IMR-90 (cell line): ENCODE data around the gene FBXO15. TPM values are rescaled to one million over a fixed set of nuclear protein-coding genes. Genes with fewer than 3 reads are reported as not detected.

Experiments
- ATAC-seq: fragments of 200-7000 bp; cut with Tn5 transposase; 2 replicates; pipeline ENCODE4 v1.9.1; 2020; ENCODE audit warnings: low read depth, mild to moderate bottlenecking, moderate library complexity
- BruUV-seq: library from RNA; stranded (reverse); fragments of 400-500 nt; replicated peaks from 2 replicates; lab custom pipeline; 2021; lab: Mats Ljungman, UMichigan
- CTCF ChIA-PET: fragments of 300-600 bp; formaldehyde crosslinking; extraction: SDS; loops from one replicate; lab custom pipeline; 2021; ENCODE audit warnings: antibody characterized with exemption; lab: Yijun Ruan, JAX
- POLR2A ChIA-PET: fragments of 300-600 bp; sonication (Branson Sonifier 250); formaldehyde crosslinking; loops from one replicate; lab custom pipeline; 2022; ENCODE audit warnings: antibody characterized with exemption; ENCODE audit not compliant: unreplicated experiment; lab: Charles Lee
- DNase-seq: peaks from one replicate; pipeline ENCODE4 v3.0.0; 2013
- H2AFZ ChIP-seq: replicated peaks from 2 replicates; pipeline ENCODE3; 2013; ENCODE audit warnings: low read length, mild to moderate bottlenecking; ENCODE audit not compliant: poor library complexity
- H2AK5ac ChIP-seq: 2 replicates; pipeline ENCODE4 v1.6.1; 2013; ENCODE audit warnings: low read depth, low read length, inconsistent platforms
- H2AK9ac ChIP-seq: replicated peaks from 2 replicates; pipeline ENCODE3; 2013; ENCODE audit warnings: mild to moderate bottlenecking, low read depth, low read length, moderate library complexity; ENCODE audit not compliant: poor library complexity
- H2BK120ac ChIP-seq: 2 replicates; pipeline ENCODE4 v1.6.1; 2013; ENCODE audit warnings: low read depth, low read length, inconsistent platforms
- H2BK15ac ChIP-seq: 3 replicates; pipeline ENCODE4 v1.6.1; 2013; ENCODE audit warnings: low read depth, low read length, inconsistent platforms
- H2BK20ac ChIP-seq: 2 replicates; pipeline ENCODE4 v1.6.1; 2013; ENCODE audit warnings: low read depth, mild to moderate bottlenecking, inconsistent platforms, low read length, moderate library complexity
- H2BK5ac ChIP-seq: 2 replicates; pipeline ENCODE4 v1.6.1; 2013; ENCODE audit warnings: mild to moderate bottlenecking, low read depth, low read length, inconsistent platforms; ENCODE audit not compliant: poor library complexity, severe bottlenecking
- H3K14ac ChIP-seq: replicated peaks from 2 replicates; pipeline ENCODE4 v1.6.1; 2013; ENCODE audit warnings: low read depth, low read length, inconsistent platforms
- H3K18ac ChIP-seq: 2 replicates; pipeline ENCODE4 v1.6.1; 2013; ENCODE audit warnings: low read depth, low read length, control low read depth
- H3K23ac ChIP-seq: 2 replicates; pipeline ENCODE4 v1.6.1; 2013; ENCODE audit warnings: low read depth, low read length, inconsistent platforms
- H3K27ac ChIP-seq: 2 replicates; pipeline ENCODE4 v1.5.1; 2013; ENCODE audit warnings: mild to moderate bottlenecking, control low read depth, low read length; ENCODE audit not compliant: insufficient read depth
- H3K27me3 ChIP-seq: 2 replicates; pipeline ENCODE4 v1.6.1; 2013; ENCODE audit warnings: low read length; ENCODE audit not compliant: control insufficient read depth, insufficient read depth
- H3K36me3 ChIP-seq: 2 replicates; pipeline ENCODE4 v1.6.1; 2013; ENCODE audit warnings: low read length, mixed read lengths; ENCODE audit not compliant: control insufficient read depth, insufficient read depth
- H3K4ac ChIP-seq: 2 replicates; pipeline ENCODE4 v1.6.1; 2013; ENCODE audit warnings: low read depth, low read length, inconsistent platforms
- H3K4me1 ChIP-seq: 2 replicates; pipeline ENCODE4 v1.6.1; 2013; ENCODE audit warnings: low read length, mixed read lengths; ENCODE audit not compliant: control insufficient read depth, insufficient read depth
- H3K4me2 ChIP-seq: 2 replicates; pipeline ENCODE4 v1.6.1; 2013; ENCODE audit warnings: low read depth, mild to moderate bottlenecking, control low read depth, low read length, moderate library complexity
- H3K4me3 ChIP-seq: 2 replicates; pipeline ENCODE4 v1.5.1; 2013; ENCODE audit warnings: low read depth, mild to moderate bottlenecking, control low read depth, low read length, moderate library complexity; ENCODE audit not compliant: insufficient read depth
- H3K56ac ChIP-seq: 2 replicates; pipeline ENCODE4 v1.6.1; 2013; ENCODE audit warnings: low read length, inconsistent platforms; ENCODE audit not compliant: insufficient read depth; ENCODE audit errors: extremely low read depth
- H3K79me1 ChIP-seq, 2 experiments: 2 replicates each; pipeline ENCODE4 v1.6.1; 2013; ENCODE audit warnings: low read length in 2 of 2, inconsistent platforms in 1 of 2, low read depth in 1 of 2
- H3K9ac ChIP-seq: 2 replicates; pipeline ENCODE4 v1.6.1; 2013; ENCODE audit warnings: low read depth, low read length, control low read depth
- H3K9me1 ChIP-seq: 2 replicates; pipeline ENCODE4 v1.6.1; 2013; ENCODE audit warnings: low read length, inconsistent platforms; ENCODE audit not compliant: insufficient read depth
- H3K9me3 ChIP-seq: 2 replicates; pipeline ENCODE4 v1.6.1; 2013; ENCODE audit warnings: low read length; ENCODE audit not compliant: control insufficient read depth, insufficient read depth
- H4K20me1 ChIP-seq: 2 replicates; pipeline ENCODE4 v1.6.1; 2013; ENCODE audit warnings: low read length, inconsistent platforms; ENCODE audit not compliant: insufficient read depth
- H4K5ac ChIP-seq: 2 replicates; pipeline ENCODE4 v1.6.1; 2013; ENCODE audit warnings: mild to moderate bottlenecking, low read depth, low read length, control low read depth
- H4K8ac ChIP-seq, 2 experiments: 2 replicates each; pipeline ENCODE4 v1.6.1; 2013; ENCODE audit warnings: low read depth in 2 of 2, low read length in 2 of 2, control low read depth in 1 of 2, inconsistent platforms in 1 of 2
- H4K91ac ChIP-seq: 2 replicates; pipeline ENCODE4 v1.6.1; 2013; ENCODE audit warnings: low read depth, low read length, inconsistent platforms; ENCODE audit not compliant: insufficient read depth
- CEBPB ChIP-seq: IDR thresholded peaks from 2 replicates; pipeline ENCODE4 v1.6.1; 2012; ENCODE audit warnings: low read depth, low read length, improper control_type of control experiment
- CHD1 ChIP-seq: IDR thresholded peaks from 2 replicates; pipeline ENCODE4 v1.6.1; 2012; ENCODE audit warnings: low read depth, low read length, improper control_type of control experiment
- FOS ChIP-seq: fragments of 150-350 bp; IDR thresholded peaks from 2 replicates; pipeline ENCODE4 v1.6.1; 2016; ENCODE audit warnings: low read depth, low read length
- MAZ ChIP-seq: IDR thresholded peaks from 2 replicates; pipeline ENCODE4 v1.6.1; 2012; ENCODE audit warnings: low read depth, mild to moderate bottlenecking, low read length, improper control_type of control experiment, moderate library complexity, borderline replicate concordance
- MXI1 ChIP-seq: IDR thresholded peaks from 2 replicates; pipeline ENCODE4 v1.6.1; 2012; ENCODE audit warnings: low read depth, mild to moderate bottlenecking, low read length, moderate library complexity, borderline replicate concordance
- NFE2L2 ChIP-seq: fragments of 150-350 bp; IDR thresholded peaks from 2 replicates; pipeline ENCODE4 v1.6.1; 2016; ENCODE audit warnings: low read depth, mild to moderate bottlenecking, low read length
- POLR2A ChIP-seq: IDR thresholded peaks from 2 replicates; pipeline ENCODE4 v1.6.1; 2012; ENCODE audit warnings: mild to moderate bottlenecking, low read depth, low read length
- RCOR1 ChIP-seq: IDR thresholded peaks from 2 replicates; pipeline ENCODE4 v1.6.1; 2012; ENCODE audit warnings: mild to moderate bottlenecking, low read length, improper control_type of control experiment; ENCODE audit not compliant: insufficient replicate concordance
- RFX5 ChIP-seq: IDR thresholded peaks from 2 replicates; pipeline ENCODE4 v1.8.0; 2012; ENCODE audit warnings: low read depth, mild to moderate bottlenecking, low read length, moderate library complexity
- SMC3 ChIP-seq: fragments of 150-350 bp; IDR thresholded peaks from 2 replicates; pipeline ENCODE4 v1.6.1; 2016; ENCODE audit warnings: low read depth, mild to moderate bottlenecking, antibody characterized with exemption, low read length, moderate library complexity
- WGBS, 2 experiments: methylation state at CpG; one replicate each; pipeline versions ENCODE4 v1.1.5 to v1.1.7; 2013; ENCODE audit warnings: missing lambda C conversion rate in 2 of 2; ENCODE audit not compliant: insufficient read length in 1 of 2; ENCODE audit errors: extremely low coverage in 2 of 2; 5-methylcytosine and 5-hydroxymethylcytosine counted together
- dilution Hi-C: fragments of 300-500 bp; cut with HindIII; formaldehyde crosslinking; loops from one replicate; pipeline ENCODE4 v1.14.3; 2018; ENCODE audit warnings: low sequenced_read_pairs; ENCODE audit not compliant: unreplicated experiment
- in situ Hi-C: fragments of 300-500 bp; cut with MboI; formaldehyde crosslinking; loops from 3 replicates; pipeline ENCODE4 v1.14.3; 2019; ENCODE audit warnings: low sequenced_read_pairs, inconsistent platforms, mixed read lengths
- intact Hi-C: fragments of 100-400 bp; cut with micrococcal nuclease; formaldehyde crosslinking; loops from 2 replicates; pipeline ENCODE4 v1.10.0; 2022
- polyA plus RNA-seq, 3 experiments: library from polyadenylated mRNA; depleted of rRNA; stranded (reverse); fragments of >200 nt; gene quantifications; 2 replicates each; pipeline ENCODE4 v1.2.3, GENCODE V29; 2012; ENCODE audit warnings: low replicate concordance in 1 of 3
- total RNA-seq: library from RNA; depleted of rRNA; stranded (reverse); fragments of >200 nt; gene quantifications from 2 replicates; pipeline ENCODE4 v1.2.3, GENCODE V29; 2012
- TF ChIP-seq, protein P1 (sequence below): conservative IDR thresholded peaks from 2 replicates; pipeline ENCODE4 v1.5.1; 2012; ENCODE audit warnings: mild to moderate bottlenecking, low read depth, low read length, improper control_type of control experiment
- TF ChIP-seq, protein P2 (sequence below): fragments of 150-350 bp; IDR thresholded peaks from 2 replicates; pipeline ENCODE4 v1.6.1; 2017; ENCODE audit warnings: mild to moderate bottlenecking, antibody characterized with exemption, low read length, low read depth
- TF ChIP-seq, protein P3 (sequence below): fragments of 150-350 bp; IDR thresholded peaks from 2 replicates; pipeline ENCODE4 v1.6.1; 2016; ENCODE audit warnings: low read depth, mild to moderate bottlenecking, low read length, moderate library complexity, borderline replicate concordance

The FBXO15 gene
- total and polyA plus RNA-seq, 2 of the 4 experiments (the other 2 are of a cell fraction), result 0.90 to 2.0 TPM

DNA sequence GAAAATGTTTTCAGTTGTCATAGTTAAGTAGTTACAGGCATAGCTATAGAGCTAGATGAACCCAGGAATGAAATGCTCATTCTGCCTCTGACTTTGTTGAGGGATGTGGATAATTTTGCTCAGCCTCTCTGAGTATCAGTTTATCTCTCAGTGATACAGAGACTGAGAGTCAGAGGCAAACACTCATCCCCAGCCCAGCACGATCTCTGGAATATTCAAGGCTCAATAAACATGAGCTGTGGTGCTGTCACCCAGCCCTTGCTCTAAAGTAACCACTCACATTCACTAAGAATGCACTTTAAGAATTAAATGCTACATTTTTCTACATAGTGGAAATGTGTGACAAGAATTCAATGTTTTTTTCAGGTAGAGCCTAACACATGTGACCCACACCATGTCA, 31.2 kb upstream of the FBXO15 start:
- Histone ChIP-seq H3K14ac (no peak overlapping the region), H2BK5ac (no peak overlapping the region), H3K18ac (no peak overlapping the region), H3K79me1 (no peaks in the 10 kb centered on the region), H3K23ac (no peak overlapping the region), H3K36me3 (no peaks in the 10 kb centered on the region), H3K4me2 (no peak overlapping the region), H2BK120ac (no peak overlapping the region), H4K8ac (no peak overlapping the region), H2BK15ac (no peak overlapping the region), H2AFZ (no peak overlapping the region), H3K4me1 (no peaks in the 10 kb centered on the region), H3K56ac (no peak overlapping the region), H3K4ac (no peak overlapping the region), H4K5ac (no peak overlapping the region), H3K4me3 (no peak overlapping the region), H3K27me3 (peaks cover 34% of the 10 kb centered on the region), H3K9me1 (no peaks in the 10 kb centered on the region), H3K27ac (no peak overlapping the region), H2AK9ac (no peak overlapping the region), H2BK20ac (no peak overlapping the region), H3K9me3 (peaks cover 6% of the 10 kb centered on the region), H3K9ac (no peak overlapping the region), H4K91ac (no peak overlapping the region), H2AK5ac (no peak overlapping the region), H4K20me1 (no peaks in the 10 kb centered on the region)
- no CpG with 5 or more reads among the region's 1 CpG for WGBS, 2 experiments
- TF ChIP-seq, protein P1, sequence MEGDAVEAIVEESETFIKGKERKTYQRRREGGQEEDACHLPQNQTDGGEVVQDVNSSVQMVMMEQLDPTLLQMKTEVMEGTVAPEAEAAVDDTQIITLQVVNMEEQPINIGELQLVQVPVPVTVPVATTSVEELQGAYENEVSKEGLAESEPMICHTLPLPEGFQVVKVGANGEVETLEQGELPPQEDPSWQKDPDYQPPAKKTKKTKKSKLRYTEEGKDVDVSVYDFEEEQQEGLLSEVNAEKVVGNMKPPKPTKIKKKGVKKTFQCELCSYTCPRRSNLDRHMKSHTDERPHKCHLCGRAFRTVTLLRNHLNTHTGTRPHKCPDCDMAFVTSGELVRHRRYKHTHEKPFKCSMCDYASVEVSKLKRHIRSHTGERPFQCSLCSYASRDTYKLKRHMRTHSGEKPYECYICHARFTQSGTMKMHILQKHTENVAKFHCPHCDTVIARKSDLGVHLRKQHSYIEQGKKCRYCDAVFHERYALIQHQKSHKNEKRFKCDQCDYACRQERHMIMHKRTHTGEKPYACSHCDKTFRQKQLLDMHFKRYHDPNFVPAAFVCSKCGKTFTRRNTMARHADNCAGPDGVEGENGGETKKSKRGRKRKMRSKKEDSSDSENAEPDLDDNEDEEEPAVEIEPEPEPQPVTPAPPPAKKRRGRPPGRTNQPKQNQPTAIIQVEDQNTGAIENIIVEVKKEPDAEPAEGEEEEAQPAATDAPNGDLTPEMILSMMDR, result no peak
- TF ChIP-seq CHD1 (no peak), POLR2A (no peak), MXI1 (no peak), MAZ (no peak), FOS (no peak), NFE2L2 (no peak), CEBPB (no peak), RCOR1 (no peak), RFX5 (no peak), SMC3 (no peak)
- TF ChIP-seq, protein P2, sequence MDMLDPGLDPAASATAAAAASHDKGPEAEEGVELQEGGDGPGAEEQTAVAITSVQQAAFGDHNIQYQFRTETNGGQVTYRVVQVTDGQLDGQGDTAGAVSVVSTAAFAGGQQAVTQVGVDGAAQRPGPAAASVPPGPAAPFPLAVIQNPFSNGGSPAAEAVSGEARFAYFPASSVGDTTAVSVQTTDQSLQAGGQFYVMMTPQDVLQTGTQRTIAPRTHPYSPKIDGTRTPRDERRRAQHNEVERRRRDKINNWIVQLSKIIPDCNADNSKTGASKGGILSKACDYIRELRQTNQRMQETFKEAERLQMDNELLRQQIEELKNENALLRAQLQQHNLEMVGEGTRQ, result no peak
- TF ChIP-seq, protein P3, sequence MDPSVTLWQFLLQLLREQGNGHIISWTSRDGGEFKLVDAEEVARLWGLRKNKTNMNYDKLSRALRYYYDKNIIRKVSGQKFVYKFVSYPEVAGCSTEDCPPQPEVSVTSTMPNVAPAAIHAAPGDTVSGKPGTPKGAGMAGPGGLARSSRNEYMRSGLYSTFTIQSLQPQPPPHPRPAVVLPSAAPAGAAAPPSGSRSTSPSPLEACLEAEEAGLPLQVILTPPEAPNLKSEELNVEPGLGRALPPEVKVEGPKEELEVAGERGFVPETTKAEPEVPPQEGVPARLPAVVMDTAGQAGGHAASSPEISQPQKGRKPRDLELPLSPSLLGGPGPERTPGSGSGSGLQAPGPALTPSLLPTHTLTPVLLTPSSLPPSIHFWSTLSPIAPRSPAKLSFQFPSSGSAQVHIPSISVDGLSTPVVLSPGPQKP, result no peak
- no peak for DNase-seq
- intact Hi-C loops, result no loop called here
- dilution Hi-C loops, result no loop called here
- ATAC-seq, result no peak
- POLR2A ChIA-PET, result no interaction called here
- in situ Hi-C loops, result no loop called here
- BruUV-seq, result no TSS peak
- CTCF ChIA-PET, result no interaction called here
